Stimulated activated CD4-positive, alpha-beta T cell treated with anti-CD3 and anti-CD28 coated beads, Interleukin-1b, Interleukin-23, amount 100 ng/mL, for 4 hours (primary cell): Measurements from ENCODE around the gene PHAF1.

Experiments
- DNase-seq, 2 donors: peaks; one replicate each; pipeline ENCODE4 v3.0.0-alpha.2; 2020; ENCODE audit warnings: low read depth in 2 of 2

The PHAF1 gene

GRCh38 chr16:67195676-67196075, 85.9 kb downstream of the PHAF1 start:
- no peak for DNase-seq

- no peak for DNase-seq
Measured at GRCh38 chr16:67196881-67197280, 87.1 kb downstream of the PHAF1 start.

GRCh38 chr16:67197704-67198103, 88.0 kb downstream of the PHAF1 start:
- no peak for DNase-seq
